ENCODE data around the gene ZNF536. TPM values are rescaled to one million over a fixed set of nuclear protein-coding genes. Genes with fewer than 3 reads are reported as not detected.

ZNF536 gene
- total RNA-seq, 1 experiment from 2014 or later: not detected

DNA sequence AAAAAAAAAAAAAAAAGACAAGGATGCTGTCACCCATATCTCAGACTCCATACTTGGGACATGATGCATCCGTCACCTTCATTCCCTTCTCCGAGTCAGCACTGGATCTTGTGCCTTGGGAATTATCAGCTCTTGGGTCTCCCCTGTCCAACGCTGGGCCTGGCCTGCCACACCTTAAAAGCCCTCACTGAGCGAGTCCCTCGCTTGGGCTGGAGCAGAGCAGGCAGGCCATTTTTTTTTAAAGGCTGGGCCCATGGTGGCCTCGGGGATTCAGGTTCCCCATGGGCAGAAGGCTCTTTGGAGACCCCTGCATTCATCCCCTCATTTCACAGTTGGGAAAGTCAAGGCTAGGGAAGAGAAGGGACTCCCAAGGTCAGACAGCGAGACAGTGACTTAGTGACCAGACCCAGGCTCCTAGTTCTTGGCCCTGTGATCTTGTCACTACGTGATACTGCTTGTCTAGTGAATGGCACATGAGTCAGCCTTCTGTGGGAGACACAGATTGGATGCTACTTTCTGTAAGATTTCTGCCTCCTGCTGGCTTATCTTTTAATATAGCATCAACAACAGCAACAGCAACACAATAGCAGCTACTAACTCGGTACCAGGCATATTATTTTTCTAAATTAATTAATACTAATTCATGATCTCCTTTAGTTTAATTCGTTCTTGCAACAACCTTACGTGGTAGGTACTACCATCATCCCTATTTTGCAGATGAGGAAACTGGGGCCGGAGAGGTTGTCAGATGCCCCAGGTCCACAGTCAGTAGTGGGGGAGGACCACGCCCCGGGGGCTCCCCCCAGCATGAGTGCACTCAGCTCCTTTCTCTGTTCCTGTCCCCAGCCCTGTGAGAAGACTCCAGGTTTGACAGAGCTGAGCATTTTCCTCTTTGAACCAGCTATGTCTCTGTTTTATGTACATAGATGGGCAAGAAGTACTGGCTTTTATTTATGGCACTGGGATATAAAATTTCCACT, 27.4 kb upstream of the ZNF536 start:
- WGBS (ENCODE audit: extremely low coverage, insufficient read length, low lambda C conversion rate): no CpG with 5 or more reads among the region's 14 CpGs
- H3K4ac ChIP-seq (ENCODE audit: low read depth, low read length): no peak overlapping the region
- no peak overlapping the region for H4K91ac ChIP-seq (ENCODE audit: insufficient read length, low read depth, low read length)
- no peaks in the 10 kb centered on the region for H3K23me2 ChIP-seq (ENCODE audit: insufficient read length, low read depth, low read length, poor library complexity, severe bottlenecking)
- H3K27ac ChIP-seq (ENCODE audit: insufficient read length, low read depth, low read length): no peak overlapping the region
- H3K4me1 Mint-ChIP-seq: peaks cover 9 to 11% of the 10 kb centered on the region in 2 experiments
- no peak overlapping the region for H2BK120ac ChIP-seq (ENCODE audit: low read depth, low read length, poor library complexity, severe bottlenecking)
- no peak overlapping the region for H3T11ph ChIP-seq (ENCODE audit: low read length)
- H3K79me2 ChIP-seq (ENCODE audit: insufficient read depth, low read length): no peaks in the 10 kb centered on the region
- H3K27ac Mint-ChIP-seq: peak overlapping the region in 1 of 3 experiments; percentile 59; a peak in 1 of 7 replicates
- DNase-seq: no peak
- H3K79me1 ChIP-seq (ENCODE audit: insufficient read depth, low read depth, low read length, poor library complexity, severe bottlenecking): no peaks in the 10 kb centered on the region
- no peak overlapping the region for H3K4me3 Mint-ChIP-seq
- no peak overlapping the region for H2BK15ac ChIP-seq (ENCODE audit: low read depth, low read length)
- H3K56ac ChIP-seq (ENCODE audit: insufficient read length, low read depth, low read length): no peak overlapping the region
- H3K27me3 Mint-ChIP-seq (ENCODE audit: low read depth): no peaks in the 10 kb centered on the region; the same call in 1 of the 2 replicates
- no peaks in the 10 kb centered on the region for H3K27me3 ChIP-seq (ENCODE audit: insufficient read depth, low read length)
- H3K4me1 ChIP-seq (ENCODE audit: insufficient read depth, low read length): 0 out of 2 replicates have a peak, but pooled peaks cover 2% of the 10 kb centered on the region
- TF ChIP-seq, protein P1, sequence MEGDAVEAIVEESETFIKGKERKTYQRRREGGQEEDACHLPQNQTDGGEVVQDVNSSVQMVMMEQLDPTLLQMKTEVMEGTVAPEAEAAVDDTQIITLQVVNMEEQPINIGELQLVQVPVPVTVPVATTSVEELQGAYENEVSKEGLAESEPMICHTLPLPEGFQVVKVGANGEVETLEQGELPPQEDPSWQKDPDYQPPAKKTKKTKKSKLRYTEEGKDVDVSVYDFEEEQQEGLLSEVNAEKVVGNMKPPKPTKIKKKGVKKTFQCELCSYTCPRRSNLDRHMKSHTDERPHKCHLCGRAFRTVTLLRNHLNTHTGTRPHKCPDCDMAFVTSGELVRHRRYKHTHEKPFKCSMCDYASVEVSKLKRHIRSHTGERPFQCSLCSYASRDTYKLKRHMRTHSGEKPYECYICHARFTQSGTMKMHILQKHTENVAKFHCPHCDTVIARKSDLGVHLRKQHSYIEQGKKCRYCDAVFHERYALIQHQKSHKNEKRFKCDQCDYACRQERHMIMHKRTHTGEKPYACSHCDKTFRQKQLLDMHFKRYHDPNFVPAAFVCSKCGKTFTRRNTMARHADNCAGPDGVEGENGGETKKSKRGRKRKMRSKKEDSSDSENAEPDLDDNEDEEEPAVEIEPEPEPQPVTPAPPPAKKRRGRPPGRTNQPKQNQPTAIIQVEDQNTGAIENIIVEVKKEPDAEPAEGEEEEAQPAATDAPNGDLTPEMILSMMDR (conservative IDR thresholded peaks at IDR 0.05): no peak
- H2BK5ac ChIP-seq (ENCODE audit: insufficient read length, low read length): no peak overlapping the region
- H3K23ac ChIP-seq (ENCODE audit: insufficient read length, low read depth, low read length): no peak overlapping the region
- H4K20me1 ChIP-seq (ENCODE audit: control insufficient read depth, insufficient read depth, insufficient read length): no peaks in the 10 kb centered on the region
- no peak overlapping the region for H3K9ac ChIP-seq (ENCODE audit: extremely low read depth, insufficient read length, low read length)
- no peak overlapping the region for H2AK5ac ChIP-seq (ENCODE audit: insufficient read length, low read length)
- H2AFZ ChIP-seq (ENCODE audit: low read length): no peak overlapping the region
- H3K9me3 Mint-ChIP-seq: no peaks in the 10 kb centered on the region; a peak in 2 of 5 replicates
- no peaks in the 10 kb centered on the region for H3K36me3 Mint-ChIP-seq (ENCODE audit: insufficient read depth in 1 of 3, low read depth in 3 of 3)
- H3K14ac ChIP-seq (ENCODE audit: insufficient read depth, low read length): no peak overlapping the region
- no peaks in the 10 kb centered on the region for H3K9me3 ChIP-seq (ENCODE audit: control insufficient read depth, low read depth, low read length)
- no peak overlapping the region for H4K8ac ChIP-seq (replicated peaks; ENCODE audit: insufficient read length, low read depth, low read length)
- no peak overlapping the region for H2BK12ac ChIP-seq (ENCODE audit: insufficient read length, low read depth, low read length)
- H3K4me2 ChIP-seq (ENCODE audit: insufficient read depth, insufficient read length, low read length): no peak overlapping the region
- H2BK20ac ChIP-seq (ENCODE audit: low read depth, low read length, poor library complexity, severe bottlenecking): no peak overlapping the region
- no peak overlapping the region for H3K18ac ChIP-seq (ENCODE audit: insufficient read length, low read depth, low read length)
- H4K5ac ChIP-seq (ENCODE audit: insufficient read length, low read depth, low read length): no peak overlapping the region

All from H9 (cell line).